BE2C (cell line): ENCODE measurements around the gene VOPP1.

ENCODE experiments used
- DNase-seq: peaks from one replicate; pipeline ENCODE4 v3.0.0-alpha.2; 2020
- H3K27me3 ChIP-seq: fragments of 250-450 bp; sonication (Bioruptor Pico); 2 replicates; pipeline ENCODE4 v1.5.1; 2020; ENCODE audit warnings: mild to moderate bottlenecking
- H3K36me3 ChIP-seq: fragments of 250-450 bp; sonication (Bioruptor Pico); 2 replicates; pipeline ENCODE4 v1.5.1; 2020; ENCODE audit warnings: mild to moderate bottlenecking
- H3K4me1 ChIP-seq: fragments of 250-450 bp; sonication (Bioruptor Pico); 2 replicates; pipeline ENCODE4 v1.5.1; 2020
- H3K4me3 ChIP-seq: 2 replicates; pipeline ENCODE4 v1.5.1; 2011; ENCODE audit warnings: low read depth, low read length
- H3K9me3 ChIP-seq: fragments of 250-450 bp; sonication (Bioruptor Pico); 2 replicates; pipeline ENCODE4 v1.5.1; 2020
- TF ChIP-seq, protein P1 (sequence below): IDR thresholded peaks from 2 replicates; pipeline ENCODE4 v1.5.1; 2012; ENCODE audit warnings: mild to moderate bottlenecking, low read depth, low read length

VOPP1 gene

GRCh38 chr7:55591282-55591931 is 19.1 kb upstream of the VOPP1 start:
- no peaks in the 10 kb centered on the region for H3K4me1 ChIP-seq
- H3K27me3 ChIP-seq = no peaks in the 10 kb centered on the region; the same call in 1 of the 2 replicates
- DNase-seq = no peak
- H3K9me3 ChIP-seq = no peaks in the 10 kb centered on the region
- TF ChIP-seq, protein P1, sequence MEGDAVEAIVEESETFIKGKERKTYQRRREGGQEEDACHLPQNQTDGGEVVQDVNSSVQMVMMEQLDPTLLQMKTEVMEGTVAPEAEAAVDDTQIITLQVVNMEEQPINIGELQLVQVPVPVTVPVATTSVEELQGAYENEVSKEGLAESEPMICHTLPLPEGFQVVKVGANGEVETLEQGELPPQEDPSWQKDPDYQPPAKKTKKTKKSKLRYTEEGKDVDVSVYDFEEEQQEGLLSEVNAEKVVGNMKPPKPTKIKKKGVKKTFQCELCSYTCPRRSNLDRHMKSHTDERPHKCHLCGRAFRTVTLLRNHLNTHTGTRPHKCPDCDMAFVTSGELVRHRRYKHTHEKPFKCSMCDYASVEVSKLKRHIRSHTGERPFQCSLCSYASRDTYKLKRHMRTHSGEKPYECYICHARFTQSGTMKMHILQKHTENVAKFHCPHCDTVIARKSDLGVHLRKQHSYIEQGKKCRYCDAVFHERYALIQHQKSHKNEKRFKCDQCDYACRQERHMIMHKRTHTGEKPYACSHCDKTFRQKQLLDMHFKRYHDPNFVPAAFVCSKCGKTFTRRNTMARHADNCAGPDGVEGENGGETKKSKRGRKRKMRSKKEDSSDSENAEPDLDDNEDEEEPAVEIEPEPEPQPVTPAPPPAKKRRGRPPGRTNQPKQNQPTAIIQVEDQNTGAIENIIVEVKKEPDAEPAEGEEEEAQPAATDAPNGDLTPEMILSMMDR = no peak
- no peaks in the 10 kb centered on the region for H3K36me3 ChIP-seq
- H3K4me3 ChIP-seq = no peak overlapping the region

- Histone ChIP-seq H3K9me3 (no peaks in the 10 kb centered on the region), H3K4me1 (no peaks in the 10 kb centered on the region), H3K4me3 (no peak overlapping the region), H3K27me3 (no peaks in the 10 kb centered on the region; the same call in 1 of the 2 replicates), H3K36me3 (no peaks in the 10 kb centered on the region)
- TF ChIP-seq, protein P1 = no peak
- DNase-seq = no peak
These were observed 18.4 kb upstream of the VOPP1 start for GRCh38 chr7:55590517-55591281.

- no peaks in the 10 kb centered on the region for H3K4me1 ChIP-seq
- TF ChIP-seq, protein P1 = no peak
- H3K9me3 ChIP-seq = no peaks in the 10 kb centered on the region
- no peak overlapping the region for H3K4me3 ChIP-seq
- no peak for DNase-seq
- H3K36me3 ChIP-seq = no peaks in the 10 kb centered on the region
- no peaks in the 10 kb centered on the region; the same call in 1 of the 2 replicates for H3K27me3 ChIP-seq
These were observed 17.6 kb upstream of the VOPP1 start for GRCh38 chr7:55589905-55590304.

GRCh38 chr7:55588976-55589604 is 16.8 kb upstream of the VOPP1 start:
- no peaks in the 10 kb centered on the region for H3K4me1 ChIP-seq
- H3K9me3 ChIP-seq = no peaks in the 10 kb centered on the region
- no peaks in the 10 kb centered on the region for H3K36me3 ChIP-seq
- no peak for DNase-seq
- H3K4me3 ChIP-seq = no peak overlapping the region
- H3K27me3 ChIP-seq = no peaks in the 10 kb centered on the region; the same call in 1 of the 2 replicates
- TF ChIP-seq, protein P1 = no peak

GRCh38 chr7:55588379-55588699 is 16.0 kb upstream of the VOPP1 start:
- Histone ChIP-seq H3K4me1 (no peaks in the 10 kb centered on the region), H3K27me3 (no peaks in the 10 kb centered on the region; the same call in 1 of the 2 replicates), H3K4me3 (no peak overlapping the region), H3K9me3 (no peaks in the 10 kb centered on the region), H3K36me3 (no peaks in the 10 kb centered on the region)
- TF ChIP-seq, protein P1 = no peak
- DNase-seq = no peak
